ENCODE measurements around the gene LMO2.

DNA sequence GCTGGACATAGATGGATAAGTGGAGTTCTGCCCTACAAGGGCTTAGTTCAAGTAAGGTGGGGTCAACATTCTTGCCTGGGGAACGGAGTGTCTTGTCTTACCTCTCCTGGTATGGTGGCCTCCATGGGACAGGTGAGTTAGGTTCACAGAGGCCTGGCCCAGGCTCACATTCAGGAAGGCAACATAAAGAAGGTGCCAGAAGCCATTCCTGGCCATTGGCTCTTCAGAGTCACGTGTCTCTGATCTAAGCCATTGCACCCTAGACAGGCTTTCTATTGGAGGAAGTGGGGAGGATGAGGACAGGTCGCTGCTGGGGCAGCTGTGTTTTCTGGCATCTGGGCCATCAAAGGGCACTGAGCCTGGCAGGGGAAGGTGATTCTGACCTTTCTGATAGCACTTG is 14.8 kb downstream of the LMO2 start:
- TF ChIP-seq, protein P1, sequence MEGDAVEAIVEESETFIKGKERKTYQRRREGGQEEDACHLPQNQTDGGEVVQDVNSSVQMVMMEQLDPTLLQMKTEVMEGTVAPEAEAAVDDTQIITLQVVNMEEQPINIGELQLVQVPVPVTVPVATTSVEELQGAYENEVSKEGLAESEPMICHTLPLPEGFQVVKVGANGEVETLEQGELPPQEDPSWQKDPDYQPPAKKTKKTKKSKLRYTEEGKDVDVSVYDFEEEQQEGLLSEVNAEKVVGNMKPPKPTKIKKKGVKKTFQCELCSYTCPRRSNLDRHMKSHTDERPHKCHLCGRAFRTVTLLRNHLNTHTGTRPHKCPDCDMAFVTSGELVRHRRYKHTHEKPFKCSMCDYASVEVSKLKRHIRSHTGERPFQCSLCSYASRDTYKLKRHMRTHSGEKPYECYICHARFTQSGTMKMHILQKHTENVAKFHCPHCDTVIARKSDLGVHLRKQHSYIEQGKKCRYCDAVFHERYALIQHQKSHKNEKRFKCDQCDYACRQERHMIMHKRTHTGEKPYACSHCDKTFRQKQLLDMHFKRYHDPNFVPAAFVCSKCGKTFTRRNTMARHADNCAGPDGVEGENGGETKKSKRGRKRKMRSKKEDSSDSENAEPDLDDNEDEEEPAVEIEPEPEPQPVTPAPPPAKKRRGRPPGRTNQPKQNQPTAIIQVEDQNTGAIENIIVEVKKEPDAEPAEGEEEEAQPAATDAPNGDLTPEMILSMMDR (IDR thresholded peaks at IDR 0.05): no peak
- TF ChIP-seq POLR2A (IDR thresholded peaks at IDR 0.05): no peak
